ENCODE measurements around the gene ZNF212.
"Not testable (repeated sequence)": the region's sequence is repeated elsewhere in the genome, so short reads cannot be mapped to it uniquely, and the experiment has no call there.

Gene ZNF212

GRCh38 chr7:149253665-149254064, 14.2 kb downstream of the ZNF212 start:
- no peak for DNase-seq (ENCODE audit: low read depth)

DNA sequence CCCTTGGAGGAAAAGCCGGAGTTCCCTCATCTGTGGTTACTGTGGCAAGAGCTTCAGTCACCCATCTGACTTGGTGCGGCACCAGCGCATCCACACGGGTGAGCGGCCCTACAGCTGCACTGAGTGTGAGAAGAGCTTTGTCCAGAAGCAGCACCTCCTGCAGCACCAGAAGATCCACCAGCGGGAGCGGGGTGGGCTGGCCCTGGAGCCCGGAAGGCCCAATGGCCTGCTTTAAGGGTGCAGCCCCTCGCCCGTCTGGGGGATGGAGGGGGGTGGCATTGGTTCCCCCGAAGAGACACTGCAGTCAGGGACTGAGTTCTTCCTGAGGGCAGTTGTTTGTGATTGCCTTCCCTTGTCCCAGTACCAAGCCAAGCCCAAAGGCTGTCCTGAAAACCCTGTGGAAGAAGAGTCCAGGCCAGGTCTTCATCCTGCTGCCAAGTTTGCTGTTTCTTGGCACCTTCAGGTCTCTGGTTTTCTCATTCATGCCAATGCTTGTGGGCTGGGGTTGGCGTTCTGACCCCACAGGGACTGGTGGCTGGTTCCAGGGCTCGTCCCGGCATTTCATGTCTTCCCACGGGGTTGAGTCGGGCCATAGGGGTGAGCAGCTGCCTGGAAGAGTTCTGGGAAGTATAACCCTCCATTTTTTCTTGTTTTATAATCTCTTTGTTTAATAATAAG, 14.9 kb downstream of the ZNF212 start:
- DNase-seq (ENCODE audit: low read depth): no peak

DNA sequence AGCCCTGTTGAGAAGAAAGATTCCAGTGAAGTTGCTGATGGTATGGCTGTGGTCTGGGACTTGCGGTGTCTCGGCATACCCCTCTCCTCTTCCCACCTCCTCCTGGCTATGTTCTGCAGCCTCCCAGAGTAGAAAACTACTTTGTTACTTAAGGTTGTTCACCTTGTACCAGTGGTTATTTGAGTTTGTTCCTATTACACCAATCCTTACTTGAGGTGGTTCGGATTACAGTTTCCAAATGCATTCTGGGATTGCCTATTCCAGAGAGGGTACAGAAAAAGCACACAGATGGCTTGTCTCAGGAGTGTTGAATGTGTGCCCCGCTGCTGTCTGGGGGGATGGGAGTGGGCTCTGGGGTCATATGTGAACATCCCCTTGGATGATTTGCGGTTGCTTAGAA, 15.7 kb downstream of the ZNF212 start:
- DNase-seq (ENCODE audit: low read depth): no peak

DNA sequence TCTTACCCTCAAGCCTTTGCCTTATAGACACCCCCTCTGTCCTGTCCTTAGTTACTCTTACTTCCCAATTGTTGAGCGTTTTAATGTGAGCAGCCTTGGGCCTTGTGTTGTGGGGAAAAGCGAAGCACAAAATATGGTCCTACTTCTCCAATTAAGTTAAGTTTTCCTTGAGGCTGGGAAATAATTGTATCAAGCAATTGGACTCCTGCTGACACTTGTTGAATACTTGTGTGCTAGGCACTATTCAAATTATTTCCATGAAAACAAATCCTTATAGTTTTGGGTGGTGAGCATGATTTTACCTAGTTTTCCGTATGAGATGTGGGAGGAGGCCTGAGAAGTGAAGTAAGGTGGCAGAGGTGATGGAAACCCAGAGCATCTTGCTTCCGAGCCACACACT, 17.1 kb downstream of the ZNF212 start:
- DNase-seq (ENCODE audit: low read depth): no peak

GRCh38 chr7:149257146-149257545, 17.7 kb downstream of the ZNF212 start:
- DNase-seq (ENCODE audit: low read depth): no peak

DNA sequence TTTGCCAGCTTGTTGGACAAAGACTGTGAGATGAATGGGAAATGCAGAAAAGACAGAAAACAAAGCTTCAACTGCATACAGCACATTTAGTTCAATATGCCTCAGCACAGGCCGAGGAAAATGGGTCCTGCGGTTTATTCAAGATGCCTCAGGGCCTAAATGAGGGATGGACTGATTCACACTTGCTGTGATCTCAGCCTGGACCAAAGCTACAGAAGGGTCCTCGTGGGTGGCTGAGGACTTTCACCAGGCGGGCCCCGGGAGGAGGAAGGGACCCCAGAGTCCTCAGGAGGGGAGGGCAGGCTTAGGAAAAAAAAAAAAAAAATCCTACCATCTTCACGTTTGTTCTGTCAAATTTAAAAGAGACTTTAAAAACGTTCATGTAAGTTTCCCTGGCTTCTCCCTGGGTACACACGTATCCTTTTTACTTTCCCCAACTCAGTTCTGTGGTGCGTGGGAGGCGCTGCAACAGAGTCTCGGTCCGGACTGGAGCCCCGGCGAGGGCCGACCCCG, 21.9 kb downstream of the ZNF212 start:
- DNase-seq (ENCODE audit: low read depth): no peak

- peak; percentile 83 for DNase-seq (ENCODE audit: low read depth)
Observed at GRCh38 chr7:149261829-149262617, 22.6 kb downstream of the ZNF212 start, which contains the start of gene ZNF783. TSS of gene ZNF783 (plus strand) at chr7:149262196. CDS start at chr7:149262334, 138 bp downstream.

- no peak for DNase-seq (ENCODE audit: low read depth)
Observed at GRCh38 chr7:149266451-149266850, 27.0 kb downstream of the ZNF212 start.

- DNase-seq (ENCODE audit: low read depth): no peak
Observed at GRCh38 chr7:149267733-149268132, 28.3 kb downstream of the ZNF212 start.

GRCh38 chr7:149274424-149274823, 35.0 kb downstream of the ZNF212 start:
- not testable (repeated sequence) for DNase-seq (ENCODE audit: low read depth)

DNA sequence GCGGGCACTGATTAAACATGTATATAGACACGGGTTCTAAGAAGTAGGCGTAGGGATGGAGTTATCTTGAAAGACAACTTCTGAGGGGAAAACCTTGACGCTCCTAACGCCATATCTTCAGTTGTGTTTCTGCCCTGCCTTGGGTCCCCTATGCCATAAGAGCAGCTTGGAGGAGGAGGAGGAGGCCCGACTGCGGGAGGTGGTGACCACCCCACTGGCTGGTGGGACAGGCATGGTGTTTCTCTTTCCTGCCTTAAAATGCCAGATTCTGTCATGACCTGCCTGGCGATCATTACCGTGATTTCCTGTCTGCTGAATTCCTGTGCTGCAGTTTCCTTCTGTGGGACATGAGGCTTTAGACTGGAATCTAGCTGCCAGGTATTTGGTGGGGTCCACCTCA, 38.4 kb downstream of the ZNF212 start:
- no peak for DNase-seq (ENCODE audit: low read depth)

DNA sequence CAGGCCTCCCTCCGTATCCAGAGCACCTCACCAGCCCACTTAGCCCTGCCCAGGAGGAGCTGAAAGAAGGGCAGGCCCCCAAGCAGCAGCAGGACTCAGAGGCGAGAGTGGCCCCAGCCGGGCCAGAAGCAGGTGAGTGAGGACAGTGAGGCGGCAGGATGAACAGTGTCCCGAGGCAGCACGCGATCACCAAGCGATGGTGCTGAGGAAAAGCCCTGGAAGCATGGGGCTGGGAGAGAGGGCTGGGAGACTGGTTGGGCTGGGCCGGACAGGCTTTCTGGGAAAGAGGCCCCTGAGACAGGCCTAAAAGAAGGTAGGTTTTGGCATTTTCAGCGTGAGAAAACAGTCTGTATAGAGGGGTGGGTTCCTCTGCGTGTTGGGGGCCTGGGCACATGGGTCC, 38.9 kb downstream of the ZNF212 start:
- no peak for DNase-seq (ENCODE audit: low read depth)

GRCh38 chr7:149279111-149279743, 39.8 kb downstream of the ZNF212 start:
- no peak for DNase-seq (ENCODE audit: low read depth)

GRCh38 chr7:149280151-149280550, 40.7 kb downstream of the ZNF212 start:
- DNase-seq (ENCODE audit: low read depth): no peak

DNA sequence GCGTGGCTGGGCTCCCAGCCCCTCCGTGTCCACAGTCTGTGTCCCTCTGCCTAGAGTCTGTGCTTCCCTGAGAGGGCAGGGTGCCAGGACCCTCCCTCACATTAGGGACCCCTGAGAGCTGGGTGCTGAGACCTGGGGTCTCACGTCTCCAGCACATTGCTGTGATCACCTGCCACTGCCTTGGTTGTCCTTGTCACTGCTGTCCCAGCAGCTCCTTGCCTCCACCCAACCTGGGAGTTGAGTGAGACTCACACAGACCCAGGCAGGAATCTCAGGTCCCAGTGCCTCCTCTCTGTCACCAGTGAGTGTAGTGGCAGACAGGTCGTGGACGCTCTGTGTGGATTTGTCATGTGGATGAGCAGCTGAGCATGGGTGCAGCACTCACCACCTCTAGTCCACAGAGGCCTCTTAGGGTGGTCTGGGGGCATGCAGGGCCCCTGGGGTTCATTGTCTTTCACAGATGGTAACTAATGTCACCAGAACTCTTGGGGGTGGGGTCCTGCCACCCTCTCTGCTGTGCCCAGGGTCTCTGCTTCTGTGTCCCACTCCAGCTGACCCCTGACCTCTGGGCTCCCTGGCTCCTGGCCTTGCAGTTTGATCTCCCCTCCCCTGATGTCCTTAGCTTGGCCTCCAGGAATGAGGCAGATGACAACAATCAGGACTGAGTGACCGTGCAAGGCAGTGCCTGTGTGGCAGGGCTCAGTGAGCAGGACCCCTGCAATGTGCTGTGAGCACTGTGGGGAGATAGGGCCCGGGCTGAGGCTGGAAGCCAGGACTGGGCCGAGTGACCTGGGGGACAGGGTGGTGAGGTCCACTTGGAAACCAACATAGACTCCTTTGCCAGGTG, 41.4 kb downstream of the ZNF212 start:
- no peak for DNase-seq (ENCODE audit: low read depth)

DNA sequence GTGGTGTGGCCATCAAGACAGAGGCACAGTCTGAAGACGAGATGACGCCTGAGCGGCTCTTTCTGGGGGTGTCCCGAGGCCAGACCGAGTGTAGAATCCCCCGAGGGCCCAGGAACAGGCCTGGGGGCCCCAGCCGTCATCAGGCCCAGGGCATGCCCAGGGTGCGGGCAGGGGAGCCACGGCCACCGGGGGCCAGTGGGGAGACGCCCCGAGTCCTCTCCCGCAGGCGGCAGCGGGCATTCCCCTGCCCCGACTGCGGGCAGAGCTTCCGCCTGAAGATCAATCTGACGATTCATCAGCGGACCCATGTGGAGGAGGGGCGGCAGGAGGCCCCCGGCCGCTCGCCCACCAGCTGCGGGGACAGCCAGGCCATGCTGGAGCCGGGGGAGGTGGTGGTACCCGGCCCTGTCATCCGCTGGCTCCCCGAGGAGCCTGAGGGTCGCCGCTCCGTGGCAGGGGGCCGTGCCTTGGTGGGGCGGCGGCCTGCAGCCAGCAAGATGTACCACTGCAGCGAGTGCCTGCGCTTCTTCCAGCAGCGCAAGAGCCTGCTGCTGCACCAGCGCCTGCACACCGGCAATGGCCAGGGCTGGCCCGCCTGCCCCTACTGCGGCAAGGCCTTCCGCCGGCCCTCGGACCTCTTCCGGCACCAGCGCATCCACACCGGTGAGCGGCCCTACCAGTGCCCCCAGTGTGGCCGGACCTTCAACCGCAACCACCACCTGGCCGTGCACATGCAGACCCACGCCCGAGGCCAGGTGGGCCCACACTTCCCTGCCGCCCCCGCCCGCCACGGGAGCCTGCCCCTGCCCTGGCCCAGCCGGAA, 42.3 kb downstream of the ZNF212 start:
- no peak for DNase-seq (ENCODE audit: low read depth)

- no peak for DNase-seq (ENCODE audit: low read depth)
Observed at GRCh38 chr7:149282331-149282655, 42.8 kb downstream of the ZNF212 start.

DNA sequence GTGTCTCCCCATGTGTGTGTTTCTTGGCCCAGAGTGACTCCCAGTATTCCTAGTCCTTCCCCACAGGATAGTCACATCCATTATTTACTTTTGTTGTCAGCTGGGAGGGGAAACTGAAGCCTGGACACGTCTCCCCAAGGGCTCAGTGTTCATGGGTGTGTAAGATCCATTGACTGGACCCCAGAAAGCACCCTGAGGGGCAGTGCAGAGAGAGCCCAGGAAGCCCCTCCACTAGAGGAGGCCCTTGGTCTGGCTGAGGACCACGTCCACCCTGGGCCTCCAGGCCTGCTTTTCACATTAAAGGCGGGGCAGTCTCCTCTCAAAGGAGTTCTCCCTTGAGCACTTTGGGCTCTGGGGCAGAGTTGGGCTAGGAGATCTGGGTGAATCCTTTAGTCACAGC, 43.9 kb downstream of the ZNF212 start:
- no peak for DNase-seq (ENCODE audit: low read depth)

DNA sequence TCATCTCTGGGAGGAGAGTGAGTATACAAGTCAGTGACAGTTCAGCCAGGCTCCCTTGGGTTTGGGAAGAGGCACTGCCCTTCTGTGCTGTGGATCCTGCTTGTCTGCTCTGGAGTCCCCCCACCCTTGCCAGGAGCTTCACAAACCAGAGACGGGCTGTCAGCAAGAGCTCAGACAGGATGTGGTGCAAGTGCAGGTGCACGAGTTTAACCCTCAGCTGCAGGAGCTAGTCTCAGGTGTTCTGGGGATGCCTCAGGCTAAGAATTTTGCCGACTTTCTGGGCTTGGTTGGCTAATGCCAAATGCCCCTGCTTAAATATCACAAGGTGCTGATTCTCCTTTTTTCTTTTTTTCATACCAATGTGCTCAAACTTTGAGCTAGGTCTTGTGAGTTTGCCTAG, 44.9 kb downstream of the ZNF212 start:
- no peak for DNase-seq (ENCODE audit: low read depth)

GRCh38 chr7:149284850-149285585, 45.6 kb downstream of the ZNF212 start:
- DNase-seq (ENCODE audit: low read depth): peak; percentile 97

All from activated T-cell treated with anti-CD3 and anti-CD28 coated beads for 24 hours (primary cell).